Activated CD4-positive, CD25-positive, alpha-beta regulatory T cell treated with anti-CD3 and anti-CD28 coated beads, Interleukin-2, amount 50 U/mL, for 16 hours (primary cell): ENCODE data around the gene ATRN.
"Not testable (repeated sequence)": the region's sequence is repeated elsewhere in the genome, so short reads cannot be mapped to it uniquely, and the experiment has no call there.

Experiments
- DNase-seq: peaks from one replicate; pipeline ENCODE4 v3.0.0-alpha.2; 2020; ENCODE audit warnings: low read depth, low spot score

Gene ATRN

DNA sequence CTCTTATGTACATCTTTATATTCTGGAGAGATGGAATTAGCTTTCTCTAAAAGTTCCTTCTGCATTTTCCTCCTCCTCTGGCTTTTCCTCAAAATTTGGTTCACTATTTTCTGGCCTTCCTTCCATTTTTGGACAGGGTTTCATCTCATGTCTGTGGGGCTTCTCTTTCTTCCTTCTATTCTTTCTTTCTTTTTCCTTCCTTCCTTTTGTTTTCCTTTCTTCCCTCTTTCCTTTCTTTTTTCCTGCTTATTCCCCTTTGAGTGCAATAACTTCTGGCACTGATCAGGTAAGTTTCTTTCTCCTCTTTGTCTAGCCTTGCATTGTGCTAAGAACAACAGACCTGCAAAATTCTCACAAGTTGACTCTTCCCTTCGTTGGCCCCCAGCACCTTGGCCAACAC lies 5.5 kb upstream of the ATRN start:
- no peak for DNase-seq

DNA sequence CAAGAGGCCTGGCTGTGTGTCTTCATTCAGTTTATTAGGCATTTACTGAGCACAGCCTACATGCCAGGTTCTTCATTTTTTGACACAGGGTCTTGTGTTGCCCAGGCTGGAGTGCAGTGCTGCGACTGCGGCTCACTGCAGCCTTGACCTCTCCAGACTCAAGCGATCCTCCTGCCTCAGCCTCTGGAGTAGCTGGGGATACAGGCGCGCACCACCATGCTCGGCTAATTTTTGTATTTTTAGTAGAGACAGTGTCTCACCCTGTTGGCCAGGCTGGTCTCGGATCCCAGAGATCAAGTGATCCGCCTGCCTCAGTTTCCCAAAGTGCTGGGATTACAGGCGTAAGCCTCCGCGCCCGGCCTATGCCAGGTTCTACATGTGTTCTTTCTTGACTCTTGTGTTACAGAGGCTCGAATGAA lies 601 bp upstream of the ATRN start:
- no peak for DNase-seq

DNA sequence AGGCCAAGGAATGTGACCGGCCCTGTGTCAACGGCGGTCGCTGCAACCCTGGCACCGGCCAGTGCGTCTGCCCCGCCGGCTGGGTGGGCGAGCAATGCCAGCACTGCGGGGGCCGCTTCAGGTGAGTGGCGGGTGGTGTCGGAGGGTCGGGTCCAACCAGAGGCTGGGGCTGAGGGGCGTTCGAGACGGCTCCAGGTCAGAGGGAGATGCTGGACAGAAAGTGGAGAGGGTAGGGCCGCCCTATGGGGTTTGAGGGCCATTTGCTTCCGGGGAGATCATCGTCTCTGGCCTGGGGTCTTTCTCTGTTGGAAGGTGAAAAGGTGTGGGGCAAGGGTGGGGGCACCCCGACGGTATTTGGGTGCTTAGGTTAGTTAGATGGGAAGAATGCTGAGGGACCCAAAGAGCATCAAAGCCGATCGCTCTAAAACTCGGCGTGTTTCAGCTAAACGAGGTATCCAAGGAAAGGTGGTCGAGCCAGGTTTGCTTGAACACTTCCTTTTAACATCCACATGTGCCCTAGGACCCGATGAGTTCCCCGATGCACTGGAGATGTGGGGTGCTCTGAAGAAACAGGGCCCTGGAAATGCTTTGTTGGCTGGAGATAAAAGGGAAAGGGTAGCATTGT lies 691 bp downstream of the ATRN start:
- no peak for DNase-seq

DNA sequence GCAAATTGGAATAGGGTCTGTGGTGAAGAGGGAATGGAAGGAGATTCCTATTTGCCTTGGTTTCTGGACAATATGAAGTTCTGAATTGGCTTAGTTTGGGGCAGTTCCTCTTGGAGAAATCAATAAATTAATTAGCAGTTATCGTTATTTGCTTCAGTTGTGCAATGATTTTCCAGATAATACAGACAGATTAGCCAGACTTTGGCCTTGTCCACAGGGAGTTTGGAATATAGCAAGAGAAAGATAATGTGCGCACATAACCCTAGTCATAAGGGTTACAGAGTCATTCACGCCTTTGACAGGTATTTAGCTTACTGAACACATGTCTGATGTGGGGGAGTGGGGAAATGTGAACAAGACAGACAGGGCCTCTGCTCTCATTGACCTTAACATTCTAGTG lies 1.3 kb downstream of the ATRN start:
- DNase-seq, result no peak

DNA sequence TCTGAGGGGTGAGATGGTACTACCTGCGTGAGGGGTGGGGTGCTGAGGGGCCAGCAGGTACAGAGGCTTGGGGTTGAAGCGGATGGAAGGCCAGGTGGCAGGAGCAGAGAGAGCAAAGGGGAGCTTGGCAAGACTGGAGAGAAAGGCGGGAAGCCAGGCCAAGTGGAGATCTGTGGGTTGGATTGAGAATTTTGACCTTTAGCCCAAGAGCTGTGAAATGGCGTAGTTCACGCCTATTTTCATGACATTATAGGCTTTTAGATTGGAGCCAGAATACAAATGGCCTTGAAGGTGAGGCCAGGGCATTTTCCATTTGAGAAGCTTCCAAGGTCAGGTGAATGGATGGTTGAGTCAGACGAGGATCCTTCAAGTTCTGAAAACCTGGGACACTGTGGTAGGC lies 2.5 kb downstream of the ATRN start:
- DNase-seq, result no peak

DNA sequence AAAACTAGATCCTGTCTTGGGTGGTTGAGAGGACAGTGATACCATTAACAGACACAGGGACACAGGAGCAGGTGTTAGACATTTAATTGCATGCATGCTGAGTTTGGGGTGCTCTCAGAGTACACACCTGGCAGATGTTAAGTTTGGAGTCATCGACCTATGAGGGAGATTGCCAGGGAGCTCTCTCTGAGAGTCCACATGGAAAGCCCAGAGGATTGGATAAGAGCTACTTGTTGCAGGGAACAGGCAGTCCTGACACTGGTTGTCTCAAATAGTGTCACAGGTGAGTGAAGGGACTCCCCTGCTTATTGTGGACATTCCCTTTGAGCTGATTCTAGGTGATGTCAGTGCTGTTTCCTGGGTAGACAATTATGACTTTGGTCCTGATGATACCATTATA lies 3.1 kb downstream of the ATRN start:
- DNase-seq, result no peak

DNA sequence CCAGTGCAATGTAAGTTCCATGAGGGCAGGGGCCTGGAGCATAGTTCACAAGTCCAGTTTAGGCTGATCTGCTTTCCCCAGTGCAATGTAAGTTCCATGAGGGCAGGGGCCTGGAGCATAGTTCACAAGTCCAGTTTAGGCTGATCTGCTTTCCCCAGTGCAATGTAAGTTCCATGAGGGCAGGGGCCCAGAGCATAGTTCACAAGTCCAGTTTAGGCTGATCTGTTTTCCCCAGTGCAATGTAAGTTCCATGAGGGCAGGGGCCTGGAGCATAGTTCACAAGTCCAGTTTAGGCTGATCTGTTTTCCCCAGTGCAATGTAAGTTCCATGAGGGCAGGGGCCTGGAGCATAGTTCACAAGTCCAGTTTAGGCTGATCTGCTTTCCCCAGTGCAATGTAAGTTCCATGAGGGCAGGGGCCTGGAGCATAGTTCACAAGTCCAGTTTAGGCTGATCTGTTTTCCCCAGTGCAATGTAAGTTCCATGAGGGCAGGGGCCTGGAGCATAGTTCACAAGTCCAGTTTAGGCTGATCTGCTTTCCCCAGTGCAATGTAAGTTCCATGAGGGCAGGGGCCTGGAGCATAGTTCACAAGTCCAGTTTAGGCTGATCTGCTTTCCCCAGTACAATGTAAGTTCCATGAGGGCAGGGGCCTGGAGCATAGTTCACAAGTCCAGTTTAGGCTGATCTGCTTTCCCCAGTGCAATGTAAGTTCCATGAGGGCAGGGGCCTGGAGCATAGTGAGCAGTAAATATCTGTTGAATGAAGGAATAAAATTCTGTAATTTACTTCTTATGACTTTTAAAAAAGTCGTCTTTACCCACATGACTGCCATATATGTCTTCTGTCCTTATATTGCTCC lies 6.4 kb downstream of the ATRN start:
- DNase-seq, result not testable (repeated sequence)

DNA sequence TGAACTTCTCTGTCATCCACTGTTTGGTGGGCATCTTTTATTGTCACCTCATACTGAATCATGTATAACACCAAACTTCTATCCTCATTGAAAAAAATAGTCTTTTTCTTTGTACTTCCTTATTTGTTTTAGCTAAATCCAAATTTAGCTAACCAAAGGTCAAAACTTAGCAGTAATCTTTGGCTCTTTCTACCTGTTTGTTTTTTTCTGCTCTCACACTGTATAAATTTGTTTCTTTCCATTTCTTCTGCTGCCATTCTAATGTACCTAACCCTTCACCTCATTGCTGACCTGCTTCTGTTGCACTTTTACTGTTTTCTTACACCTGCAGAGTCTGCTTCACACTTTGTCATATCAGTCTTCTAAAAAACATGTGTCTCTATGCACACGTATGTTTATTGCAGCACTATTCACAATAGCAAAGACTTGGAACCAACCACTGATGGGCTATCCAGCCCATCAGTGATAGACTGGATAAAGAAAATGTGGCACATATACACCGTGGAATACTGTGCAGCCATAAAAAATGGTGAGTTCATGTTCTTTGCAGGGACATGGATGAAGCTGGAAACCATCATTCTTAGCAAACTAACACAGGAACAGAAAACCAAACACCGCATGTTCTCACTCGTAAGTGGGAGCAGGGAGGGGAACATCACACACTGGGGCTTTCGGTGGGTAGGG lies 7.2 kb downstream of the ATRN start:
- DNase-seq, result no peak

DNA sequence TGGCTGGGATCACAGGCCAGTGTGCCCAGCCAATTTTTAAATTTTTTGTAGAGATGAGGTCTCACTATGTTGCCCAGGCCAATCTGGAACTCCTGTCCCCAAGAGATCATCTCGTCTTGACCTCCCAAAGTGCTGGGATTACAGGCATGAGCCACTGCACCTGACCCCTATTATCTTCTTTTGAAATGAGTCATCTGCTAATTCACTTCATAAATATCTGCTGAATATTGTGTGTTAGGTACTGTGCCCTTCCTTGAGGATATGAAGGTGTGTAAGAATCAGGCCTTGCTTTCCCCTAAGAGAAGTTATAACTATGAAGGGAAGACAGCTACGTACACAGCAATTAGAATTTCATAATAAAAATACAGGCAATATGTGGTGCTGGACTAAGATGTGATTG lies 8.2 kb downstream of the ATRN start:
- no peak for DNase-seq

DNA sequence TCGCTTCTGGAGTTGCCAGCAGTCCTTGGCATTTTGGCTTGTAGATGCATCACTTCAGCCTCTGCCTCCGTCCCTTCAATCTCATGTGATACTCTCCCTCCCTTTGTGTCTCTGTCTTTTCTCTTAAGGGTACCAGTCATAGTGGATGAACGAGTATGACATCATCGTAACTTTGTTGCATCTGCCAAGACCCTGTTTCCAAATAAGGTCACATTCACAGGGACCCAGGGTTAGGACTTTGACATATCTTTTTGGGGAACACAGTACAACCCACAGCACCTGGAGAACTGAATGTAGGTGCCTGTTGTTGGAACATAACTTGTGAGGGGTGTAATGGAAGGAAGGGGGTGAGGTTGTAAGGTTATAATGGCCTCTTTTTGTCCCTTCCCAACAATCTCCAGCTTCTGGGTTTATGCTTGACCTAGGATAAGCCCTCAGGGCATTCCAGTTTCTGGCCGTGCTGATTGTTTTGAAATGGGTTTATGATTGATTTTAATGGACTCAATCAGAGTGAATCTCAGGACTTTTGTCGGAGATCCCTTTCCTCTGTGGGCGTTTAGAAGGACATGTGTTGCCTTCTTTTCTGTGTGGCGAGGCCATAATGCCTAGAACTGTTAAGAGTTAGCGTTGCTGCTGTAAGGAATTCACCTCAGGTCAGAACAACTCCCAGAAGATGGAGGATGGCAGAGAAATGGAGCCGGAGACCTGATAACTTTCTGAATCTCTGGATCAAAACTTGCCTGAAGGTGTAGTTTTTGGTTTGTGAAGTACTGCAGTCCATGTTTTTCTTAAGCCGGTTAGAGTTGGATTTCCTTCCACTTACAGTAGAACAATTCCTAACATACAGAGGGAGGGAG lies 9.2 kb downstream of the ATRN start:
- no peak for DNase-seq

DNA sequence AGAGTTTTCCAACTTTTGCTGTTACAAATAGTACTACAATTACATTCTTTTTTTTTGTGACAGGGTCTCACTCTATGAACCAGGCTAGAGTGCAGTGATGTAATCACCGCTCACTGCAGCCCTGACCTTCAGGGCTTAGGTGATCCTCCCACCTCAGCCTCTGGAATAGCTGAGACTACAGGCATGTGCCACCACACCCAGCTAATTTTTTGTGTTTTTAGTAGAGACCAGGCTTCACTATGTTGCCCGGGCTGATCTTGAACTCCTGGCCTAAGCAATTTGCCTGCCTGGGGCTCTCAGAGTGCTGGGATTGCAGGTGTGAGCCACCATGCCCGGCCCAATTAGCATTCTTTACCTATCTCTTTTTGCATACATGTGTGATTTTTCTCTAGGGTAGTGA lies 12.5 kb downstream of the ATRN start:
- DNase-seq, result no peak

DNA sequence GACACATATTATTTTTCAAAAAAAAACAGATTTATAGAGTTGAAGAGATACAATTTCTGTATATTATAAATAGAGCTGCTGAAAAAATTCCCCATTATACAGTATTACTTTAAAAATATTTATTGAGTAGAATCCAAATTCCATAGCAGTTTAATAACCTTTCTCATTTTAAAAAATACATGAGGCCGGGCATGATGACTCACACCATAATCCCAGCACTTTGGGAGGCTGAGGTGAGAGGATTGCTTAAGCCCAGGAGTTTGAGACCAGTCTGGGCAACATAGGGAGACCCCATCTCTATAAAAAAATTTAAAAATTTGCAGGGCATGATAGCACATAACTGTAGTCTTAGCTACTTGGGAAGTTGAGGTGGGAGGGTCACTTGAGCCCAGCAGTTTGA lies 13.0 kb downstream of the ATRN start:
- no peak for DNase-seq

DNA sequence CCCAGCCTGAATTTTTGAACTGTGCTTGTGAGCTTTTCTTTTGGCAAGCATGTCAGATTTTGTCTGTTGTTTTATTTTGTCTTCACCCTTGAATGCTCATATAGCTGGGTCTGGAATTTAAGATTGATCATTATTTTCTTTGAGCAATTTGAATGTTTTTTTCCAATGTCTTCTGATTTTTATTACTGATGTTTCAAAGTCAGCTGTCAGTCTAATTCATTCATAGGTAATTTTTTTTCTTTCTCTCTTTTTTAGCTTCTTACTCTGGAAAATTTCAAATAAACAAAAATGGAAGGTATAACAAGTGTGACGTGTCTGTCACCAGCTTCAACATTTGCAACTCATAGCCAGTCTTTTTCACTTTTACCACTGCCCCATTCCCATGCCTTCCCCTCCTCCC lies 15.1 kb downstream of the ATRN start:
- DNase-seq, result no peak

DNA sequence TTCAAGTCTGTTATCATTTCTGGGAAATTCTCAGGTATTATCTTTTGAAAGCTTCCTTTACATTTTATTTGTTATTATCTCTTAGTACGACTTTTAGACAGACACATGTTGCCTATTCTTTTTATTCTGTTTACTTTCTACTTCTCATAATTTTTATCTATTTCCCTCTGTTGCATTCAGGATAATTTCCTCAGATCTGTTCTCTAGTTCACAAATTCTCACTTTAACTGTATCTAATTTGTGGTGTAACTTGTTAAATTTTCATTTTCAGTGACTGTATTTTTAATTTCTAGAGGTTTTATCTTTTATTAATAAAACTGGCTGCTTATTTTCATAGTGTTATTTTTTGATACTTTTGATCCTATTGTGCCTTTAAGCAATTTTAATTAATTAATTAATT lies 16.0 kb downstream of the ATRN start:
- no peak for DNase-seq

DNA sequence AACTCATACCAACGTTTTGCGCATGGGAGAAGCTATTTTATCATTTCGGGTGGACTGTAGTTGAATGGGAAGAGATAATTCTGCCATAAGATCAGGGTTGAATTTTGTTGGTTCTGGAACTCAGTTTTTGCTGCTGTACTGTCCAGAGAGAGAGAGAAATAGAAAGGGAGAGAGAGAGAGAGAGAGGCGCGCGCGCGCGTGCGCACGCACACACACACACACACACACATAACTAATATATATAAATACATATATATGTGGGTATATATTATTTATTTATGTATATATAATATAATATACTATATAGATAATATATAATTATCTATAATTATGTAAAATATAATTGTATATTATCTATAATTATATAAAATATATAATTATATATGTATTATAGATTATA lies 21.9 kb downstream of the ATRN start:
- no peak for DNase-seq

DNA sequence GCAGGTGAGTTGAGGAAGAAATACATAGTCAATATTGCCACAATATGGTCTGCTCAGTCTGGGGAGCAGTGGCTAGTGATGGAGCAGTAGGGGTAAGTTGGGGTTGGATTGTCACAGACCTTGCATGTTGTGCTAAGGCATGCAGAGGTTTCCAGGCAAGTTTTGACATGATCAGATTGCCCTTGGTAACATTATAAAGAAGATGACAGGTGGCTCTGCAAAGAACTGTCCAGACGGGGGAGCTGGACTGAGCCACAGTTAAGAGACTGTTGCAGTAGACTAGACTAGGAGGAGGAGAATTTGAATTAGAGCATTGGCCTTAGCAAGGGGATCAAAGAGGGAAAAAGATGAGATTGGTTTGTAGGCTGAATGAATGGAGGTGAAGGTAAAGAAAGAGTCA lies 23.4 kb downstream of the ATRN start:
- DNase-seq, result no peak

DNA sequence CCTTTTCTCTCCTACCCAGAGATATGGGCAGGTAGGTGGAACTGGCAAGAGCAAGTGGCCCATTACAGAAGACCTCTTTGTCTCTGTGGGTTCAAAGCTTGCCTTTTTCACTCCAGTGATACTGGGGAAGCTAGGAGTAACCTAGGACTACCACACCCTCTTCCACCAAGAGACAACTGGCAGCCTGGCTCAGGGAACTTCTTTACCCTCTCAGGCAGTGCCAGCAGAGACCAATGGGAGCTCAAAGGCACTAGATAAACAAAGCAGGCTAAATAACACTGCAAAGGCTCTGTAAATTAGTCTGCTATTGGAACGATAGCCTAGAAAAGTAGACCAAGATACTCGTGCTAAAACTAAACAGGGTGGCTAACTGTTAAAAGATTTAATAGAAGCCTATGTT lies 32.1 kb downstream of the ATRN start:
- no peak for DNase-seq

DNA sequence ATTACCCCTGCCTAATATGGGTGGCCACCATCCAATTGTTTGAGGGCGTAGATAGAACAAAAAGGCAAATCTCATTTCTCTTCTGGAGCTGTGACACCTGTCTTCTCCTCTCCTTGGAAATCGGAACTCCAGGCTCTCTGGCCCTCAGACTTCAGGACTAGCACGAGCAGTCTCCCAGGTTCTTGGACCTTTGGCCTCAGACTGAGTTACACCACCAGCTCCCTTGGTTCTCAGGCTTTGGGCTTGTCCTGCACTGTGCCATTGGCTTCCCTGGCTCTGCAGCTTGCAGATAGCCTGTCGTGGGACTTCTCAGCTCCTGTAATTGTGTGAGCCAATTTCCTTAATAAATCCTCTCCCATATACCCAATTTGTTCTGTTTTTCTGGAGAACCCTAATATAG lies 34.3 kb downstream of the ATRN start:
- no peak for DNase-seq

DNA sequence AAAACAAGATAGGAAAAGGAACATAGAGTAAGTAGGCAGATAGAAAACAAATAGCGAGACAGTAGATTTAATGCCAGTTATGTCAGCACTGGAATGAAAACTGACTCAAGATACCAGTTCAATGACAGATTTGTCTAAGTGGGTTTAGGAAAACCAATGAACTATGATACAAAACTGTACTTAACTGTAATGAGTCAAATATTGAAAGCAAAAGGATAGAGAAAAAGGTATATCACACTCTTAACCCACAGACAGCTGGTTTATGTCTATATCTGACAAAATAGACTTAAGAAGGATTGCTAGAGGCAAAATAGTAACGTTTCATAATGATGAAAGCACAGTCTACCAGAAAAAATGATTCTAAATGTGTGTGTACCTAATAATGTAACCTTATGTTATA lies 38.2 kb downstream of the ATRN start:
- DNase-seq, result no peak

DNA sequence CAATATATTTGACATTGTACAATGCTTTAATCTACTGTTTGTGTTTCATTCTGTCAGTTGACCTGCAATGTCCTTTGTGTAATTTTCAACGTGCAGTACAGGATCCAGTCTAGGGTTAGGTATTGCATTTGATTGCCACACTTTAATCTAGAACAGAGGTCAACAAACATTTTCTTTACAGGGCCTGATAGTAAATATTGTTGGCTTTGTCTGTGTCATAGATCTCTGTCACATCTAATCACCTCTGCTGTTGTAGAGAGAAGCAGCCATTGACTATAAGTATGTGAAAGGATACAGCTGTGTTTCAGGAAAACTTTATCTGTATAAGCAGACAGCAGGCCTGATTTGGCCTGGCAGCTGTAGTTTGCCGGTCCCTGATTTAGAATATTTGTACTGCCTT lies 39.3 kb downstream of the ATRN start:
- DNase-seq, result no peak

DNA sequence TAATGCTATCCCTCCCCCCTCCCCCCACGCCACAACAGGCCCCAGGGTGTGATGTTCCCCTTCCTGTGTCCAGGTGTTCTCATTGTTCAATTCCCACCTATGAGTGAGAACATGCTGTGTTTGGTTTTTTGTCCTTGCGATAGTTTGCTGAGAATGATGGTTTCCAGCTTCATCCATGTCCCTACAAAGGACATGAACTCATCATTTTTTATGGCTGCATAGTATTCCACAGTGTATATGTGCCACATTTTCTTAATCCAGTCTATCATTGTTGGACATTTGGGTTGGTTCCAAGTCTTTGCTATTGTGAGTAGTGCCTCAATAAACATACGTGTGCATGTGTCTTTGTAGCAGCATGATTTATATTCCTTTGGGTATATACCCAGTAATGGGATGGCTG lies 41.4 kb downstream of the ATRN start:
- DNase-seq, result not testable (repeated sequence)
